ENCODE measurements around the gene TMEM121B. TPM values are rescaled to one million over a fixed set of nuclear protein-coding genes. Genes with fewer than 3 reads are reported as not detected.
A peak's percentile ranks its signal among the peaks of the same experiment; 100 is the strongest.

The TMEM121B gene
- total RNA-seq, 1 donor from 2014 or later: 2.6 TPM

DNA sequence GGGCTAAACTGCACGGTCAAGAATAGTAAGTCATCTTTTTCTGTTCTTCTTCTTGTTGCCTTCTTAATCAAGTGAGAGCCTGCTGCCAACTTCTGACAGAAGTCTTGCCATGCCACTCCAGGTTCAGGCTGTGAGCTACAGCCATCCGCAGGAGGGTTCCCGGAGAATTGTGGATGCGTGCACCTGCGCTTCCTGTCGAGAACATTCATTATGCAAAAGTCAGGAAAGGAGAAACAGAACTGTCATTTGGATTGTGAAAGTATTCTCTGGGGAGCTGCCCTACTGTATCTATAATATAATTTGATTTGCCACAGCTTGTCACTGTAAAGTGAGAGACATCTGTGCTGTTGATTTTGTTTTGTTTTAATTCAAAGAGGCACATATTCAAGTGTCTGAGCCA lies 24.1 kb downstream of the TMEM121B start:
- H3K27me3 ChIP-seq (ENCODE audit: control insufficient read depth in 3 of 3, insufficient read depth in 3 of 3, low read length in 3 of 3): no peaks in the 10 kb centered on the region
- H3K36me3 ChIP-seq (ENCODE audit: control insufficient read depth in 3 of 3, insufficient read depth in 3 of 3, low read length in 3 of 3): peaks cover 14 to 40% (median 28%) of the 10 kb centered on the region in 3 donors
- no peaks in the 10 kb centered on the region for H3K9me3 ChIP-seq (ENCODE audit: control insufficient read depth in 3 of 3, low read length in 3 of 3)
- H3K4me3 ChIP-seq (ENCODE audit: low read length in 3 of 3): no peak overlapping the region
- no peak overlapping the region for H3K9ac ChIP-seq (ENCODE audit: low read depth in 1 of 3, low read length in 3 of 3)
- H3K27ac ChIP-seq (ENCODE audit: low read depth, low read length): no peak overlapping the region
- no peaks in the 10 kb centered on the region for H3K4me1 ChIP-seq (ENCODE audit: control insufficient read depth in 3 of 3, insufficient read depth in 3 of 3, low read length in 3 of 3)

GRCh38 chr22:17096071-17096470 lies 25.1 kb downstream of the TMEM121B start:
- Histone ChIP-seq H3K4me1 (ENCODE audit: control insufficient read depth in 3 of 3, insufficient read depth in 3 of 3, low read length in 3 of 3) (no peaks in the 10 kb centered on the region), H3K27me3 (ENCODE audit: control insufficient read depth in 3 of 3, insufficient read depth in 3 of 3, low read length in 3 of 3) (no peaks in the 10 kb centered on the region), H3K4me3 (ENCODE audit: low read length in 3 of 3) (no peak overlapping the region), H3K9ac (ENCODE audit: low read depth in 1 of 3, low read length in 3 of 3) (no peak overlapping the region), H3K27ac (ENCODE audit: low read depth, low read length) (no peak overlapping the region), H3K36me3 (ENCODE audit: control insufficient read depth in 3 of 3, insufficient read depth in 3 of 3, low read length in 3 of 3) (peaks cover 9 to 32% (median 19%) of the 10 kb centered on the region in 3 donors), H3K9me3 (ENCODE audit: control insufficient read depth in 3 of 3, low read length in 3 of 3) (no peaks in the 10 kb centered on the region)

- no peaks in the 10 kb centered on the region for H3K27me3 ChIP-seq (ENCODE audit: control insufficient read depth in 3 of 3, insufficient read depth in 3 of 3, low read length in 3 of 3)
- no peak overlapping the region for H3K27ac ChIP-seq (ENCODE audit: low read depth, low read length)
- H3K4me1 ChIP-seq (ENCODE audit: control insufficient read depth in 3 of 3, insufficient read depth in 3 of 3, low read length in 3 of 3): no peaks in the 10 kb centered on the region
- H3K36me3 ChIP-seq (ENCODE audit: control insufficient read depth in 3 of 3, insufficient read depth in 3 of 3, low read length in 3 of 3): peaks cover 7 to 27% (median 15%) of the 10 kb centered on the region in 3 donors
- H3K4me3 ChIP-seq (ENCODE audit: low read length in 3 of 3): no peak overlapping the region
- H3K9ac ChIP-seq (ENCODE audit: low read depth in 1 of 3, low read length in 3 of 3): no peak overlapping the region
- no peaks in the 10 kb centered on the region for H3K9me3 ChIP-seq (ENCODE audit: control insufficient read depth in 3 of 3, low read length in 3 of 3)
These were observed 25.6 kb downstream of the TMEM121B start for GRCh38 chr22:17095538-17095937.

DNA sequence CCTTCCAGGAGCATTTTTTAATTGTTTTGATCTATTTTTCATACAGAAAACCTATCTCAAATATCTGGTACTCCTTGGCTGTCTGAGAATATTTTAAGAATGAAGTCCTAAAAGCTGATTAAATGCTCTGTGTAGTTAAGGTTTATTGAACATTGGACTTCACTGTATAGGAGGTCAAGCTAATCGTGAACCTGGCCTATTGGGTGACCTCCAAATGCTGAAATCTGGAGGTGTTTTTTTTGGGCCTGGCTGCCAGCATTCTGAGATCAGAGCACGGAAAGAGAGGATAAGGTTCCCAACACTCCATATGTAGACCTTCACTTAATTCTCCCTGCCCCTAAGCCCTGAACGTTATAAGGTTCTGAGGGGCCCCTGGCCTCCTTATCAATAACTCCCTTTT lies 28.1 kb downstream of the TMEM121B start:
- no peak overlapping the region for H3K4me3 ChIP-seq (ENCODE audit: low read length in 3 of 3)
- H3K4me1 ChIP-seq (ENCODE audit: control insufficient read depth in 3 of 3, insufficient read depth in 3 of 3, low read length in 3 of 3): no peaks in the 10 kb centered on the region
- no peak overlapping the region for H3K9ac ChIP-seq (ENCODE audit: low read depth in 1 of 3, low read length in 3 of 3)
- H3K27me3 ChIP-seq (ENCODE audit: control insufficient read depth in 3 of 3, insufficient read depth in 3 of 3, low read length in 3 of 3): no peaks in the 10 kb centered on the region
- H3K9me3 ChIP-seq (ENCODE audit: control insufficient read depth in 3 of 3, low read length in 3 of 3): no peaks in the 10 kb centered on the region
- H3K27ac ChIP-seq (ENCODE audit: low read depth, low read length): no peak overlapping the region
- peaks cover 0 to 8% (median 2%) of the 10 kb centered on the region in 3 donors for H3K36me3 ChIP-seq (ENCODE audit: control insufficient read depth in 3 of 3, insufficient read depth in 3 of 3, low read length in 3 of 3)

DNA sequence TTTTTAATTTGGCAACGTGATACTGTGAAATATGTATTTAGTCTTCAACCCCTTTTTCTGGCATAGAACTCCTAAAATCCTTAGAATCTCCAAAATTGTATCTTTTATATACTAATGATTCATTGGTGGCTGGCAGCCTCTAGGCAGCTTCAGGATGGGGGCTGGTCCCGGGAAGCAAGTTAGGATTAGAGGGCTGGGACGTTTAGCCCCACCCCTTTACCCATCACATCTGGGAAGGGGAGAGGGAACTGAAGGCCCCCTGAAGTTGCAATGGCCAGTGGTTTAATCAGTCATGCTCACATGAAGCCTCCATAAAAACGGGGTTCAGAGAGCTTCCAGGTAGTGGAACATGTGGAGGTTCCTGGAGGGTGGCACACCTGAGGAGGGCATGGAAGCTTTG lies 29.3 kb downstream of the TMEM121B start:
- no peak overlapping the region for H3K9ac ChIP-seq (ENCODE audit: low read depth in 1 of 3, low read length in 3 of 3)
- H3K27me3 ChIP-seq (ENCODE audit: control insufficient read depth in 3 of 3, insufficient read depth in 3 of 3, low read length in 3 of 3): peaks cover 0 to under 1% (median 0%) of the 10 kb centered on the region in 3 donors
- no peaks in the 10 kb centered on the region for H3K9me3 ChIP-seq (ENCODE audit: control insufficient read depth in 3 of 3, low read length in 3 of 3)
- no peak overlapping the region for H3K27ac ChIP-seq (ENCODE audit: low read depth, low read length)
- no peak overlapping the region for H3K4me3 ChIP-seq (ENCODE audit: low read length in 3 of 3)
- peaks cover 1 to 4% (median 3%) of the 10 kb centered on the region in 3 donors for H3K4me1 ChIP-seq (ENCODE audit: control insufficient read depth in 3 of 3, insufficient read depth in 3 of 3, low read length in 3 of 3)
- no peaks in the 10 kb centered on the region for H3K36me3 ChIP-seq (ENCODE audit: control insufficient read depth in 3 of 3, insufficient read depth in 3 of 3, low read length in 3 of 3)

- Histone ChIP-seq H3K4me3 (ENCODE audit: low read length in 3 of 3) (no peak overlapping the region), H3K9me3 (ENCODE audit: control insufficient read depth in 3 of 3, low read length in 3 of 3) (no peaks in the 10 kb centered on the region), H3K27me3 (ENCODE audit: control insufficient read depth in 3 of 3, insufficient read depth in 3 of 3, low read length in 3 of 3) (peaks cover 0 to 8% (median 4%) of the 10 kb centered on the region in 3 donors), H3K9ac (ENCODE audit: low read depth in 1 of 3, low read length in 3 of 3) (no peak overlapping the region), H3K4me1 (ENCODE audit: control insufficient read depth in 3 of 3, insufficient read depth in 3 of 3, low read length in 3 of 3) (peaks cover 3 to 8% (median 4%) of the 10 kb centered on the region in 3 donors), H3K27ac (ENCODE audit: low read depth, low read length) (no peak overlapping the region), H3K36me3 (ENCODE audit: control insufficient read depth in 3 of 3, insufficient read depth in 3 of 3, low read length in 3 of 3) (no peaks in the 10 kb centered on the region)
These were observed 30.6 kb downstream of the TMEM121B start for GRCh38 chr22:17090550-17090949.

- no peaks in the 10 kb centered on the region for H3K36me3 ChIP-seq (ENCODE audit: control insufficient read depth in 3 of 3, insufficient read depth in 3 of 3, low read length in 3 of 3)
- H3K27me3 ChIP-seq (ENCODE audit: control insufficient read depth in 3 of 3, insufficient read depth in 3 of 3, low read length in 3 of 3): peaks cover 0 to 21% (median 10%) of the 10 kb centered on the region in 3 donors
- no peak overlapping the region for H3K27ac ChIP-seq (ENCODE audit: low read depth, low read length)
- no peak overlapping the region for H3K4me3 ChIP-seq (ENCODE audit: low read length in 3 of 3)
- H3K9ac ChIP-seq (ENCODE audit: low read depth in 1 of 3, low read length in 3 of 3): no peak overlapping the region
- peaks cover 4 to 11% (median 7%) of the 10 kb centered on the region in 3 donors for H3K4me1 ChIP-seq (ENCODE audit: control insufficient read depth in 3 of 3, insufficient read depth in 3 of 3, low read length in 3 of 3)
- H3K9me3 ChIP-seq (ENCODE audit: control insufficient read depth in 3 of 3, low read length in 3 of 3): no peaks in the 10 kb centered on the region
These were observed 33.5 kb downstream of the TMEM121B start for GRCh38 chr22:17087498-17088131.

DNA sequence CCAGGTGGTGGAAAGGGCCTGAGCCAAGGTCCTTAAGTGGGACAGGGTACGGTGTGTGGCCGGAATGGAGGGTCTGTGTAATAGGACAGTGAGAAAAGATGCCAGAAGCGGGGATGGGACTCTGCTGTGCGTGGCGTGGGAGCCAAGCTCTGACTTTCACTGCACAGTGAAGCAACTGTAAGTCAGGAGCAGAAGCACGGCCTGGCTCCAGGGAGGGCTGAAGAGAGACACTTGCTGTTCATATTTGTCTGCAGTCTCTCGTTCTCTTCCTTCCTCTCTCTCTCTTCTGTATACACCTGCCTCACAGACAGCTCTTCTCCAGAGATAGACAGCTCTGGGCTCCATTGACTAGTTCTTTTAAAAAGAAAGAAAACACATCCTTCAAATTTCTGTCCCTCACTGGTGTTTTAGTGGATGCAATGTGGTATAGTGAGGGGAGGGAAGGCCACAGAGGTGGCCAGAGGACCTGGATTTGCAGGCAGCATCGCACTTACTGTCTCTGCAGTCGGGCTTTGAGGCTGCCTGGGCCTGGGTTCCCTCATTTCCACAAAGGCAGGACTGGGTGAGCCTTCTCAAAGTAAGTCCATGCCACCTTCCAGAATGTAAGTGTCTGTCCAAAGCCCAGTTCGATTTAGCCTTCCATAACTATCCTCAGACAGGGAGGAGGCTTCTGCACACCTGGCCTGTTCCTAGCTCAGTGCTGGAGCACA lies 34.2 kb downstream of the TMEM121B start:
- peaks cover 4 to 11% (median 7%) of the 10 kb centered on the region in 3 donors for H3K4me1 ChIP-seq (ENCODE audit: control insufficient read depth in 3 of 3, insufficient read depth in 3 of 3, low read length in 3 of 3)
- H3K4me3 ChIP-seq (ENCODE audit: low read length in 3 of 3): peak overlapping the region in 1 of 3 donors; percentile 36
- H3K9me3 ChIP-seq (ENCODE audit: control insufficient read depth in 3 of 3, low read length in 3 of 3): no peaks in the 10 kb centered on the region
- no peaks in the 10 kb centered on the region for H3K36me3 ChIP-seq (ENCODE audit: control insufficient read depth in 3 of 3, insufficient read depth in 3 of 3, low read length in 3 of 3)
- H3K27me3 ChIP-seq (ENCODE audit: control insufficient read depth in 3 of 3, insufficient read depth in 3 of 3, low read length in 3 of 3): peaks cover 0 to 21% (median 10%) of the 10 kb centered on the region in 3 donors
- H3K27ac ChIP-seq (ENCODE audit: low read depth, low read length): no peak overlapping the region
- no peak overlapping the region for H3K9ac ChIP-seq (ENCODE audit: low read depth in 1 of 3, low read length in 3 of 3)

DNA sequence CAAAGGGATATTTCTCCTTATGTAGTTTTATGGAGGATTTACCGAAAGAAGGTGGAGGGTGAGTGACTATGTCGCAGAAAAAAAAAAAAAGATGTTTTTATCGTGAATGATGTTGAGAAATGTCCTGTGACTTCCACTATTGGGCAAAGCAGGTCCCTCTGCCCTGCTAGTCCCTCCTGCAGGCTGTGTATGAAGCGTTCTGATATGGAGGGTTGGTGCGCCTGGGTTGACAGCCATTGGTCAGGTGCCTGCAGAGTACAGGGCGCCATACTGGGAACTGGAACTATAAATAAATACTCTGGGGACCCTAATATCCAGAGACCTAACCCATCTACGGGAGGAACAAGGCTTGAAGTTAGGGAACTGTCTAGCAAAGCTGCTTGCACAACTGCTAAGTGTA lies 34.9 kb downstream of the TMEM121B start:
- Histone ChIP-seq H3K27ac (ENCODE audit: low read depth, low read length) (no peak overlapping the region), H3K4me1 (ENCODE audit: control insufficient read depth in 3 of 3, insufficient read depth in 3 of 3, low read length in 3 of 3) (peaks cover 4 to 11% (median 7%) of the 10 kb centered on the region in 3 donors), H3K4me3 (ENCODE audit: low read length in 3 of 3) (peak overlapping the region in 2 of 3 donors; percentile 36 to 45)

More for the DNA sequence above, 34.9 kb downstream of the TMEM121B start:
- H3K36me3 ChIP-seq (ENCODE audit: control insufficient read depth in 3 of 3, insufficient read depth in 3 of 3, low read length in 3 of 3): no peaks in the 10 kb centered on the region
- peaks cover 0 to 21% (median 10%) of the 10 kb centered on the region in 3 donors for H3K27me3 ChIP-seq (ENCODE audit: control insufficient read depth in 3 of 3, insufficient read depth in 3 of 3, low read length in 3 of 3)
- H3K9me3 ChIP-seq (ENCODE audit: control insufficient read depth in 3 of 3, low read length in 3 of 3): no peaks in the 10 kb centered on the region
- no peak overlapping the region for H3K9ac ChIP-seq (ENCODE audit: low read depth in 1 of 3, low read length in 3 of 3)
